ENCODE measurements around the gene PRR5L. TPM values are rescaled to one million over a fixed set of nuclear protein-coding genes. Genes with fewer than 3 reads are reported as not detected.
"Not testable (repeated sequence)": the region's sequence is repeated elsewhere in the genome, so short reads cannot be mapped to it uniquely, and the experiment has no call there.

PRR5L gene
- total and polyA plus RNA-seq, 5 experiments from 2014 or later, result 0.50 to 21.3 (median 1.2) TPM

DNA sequence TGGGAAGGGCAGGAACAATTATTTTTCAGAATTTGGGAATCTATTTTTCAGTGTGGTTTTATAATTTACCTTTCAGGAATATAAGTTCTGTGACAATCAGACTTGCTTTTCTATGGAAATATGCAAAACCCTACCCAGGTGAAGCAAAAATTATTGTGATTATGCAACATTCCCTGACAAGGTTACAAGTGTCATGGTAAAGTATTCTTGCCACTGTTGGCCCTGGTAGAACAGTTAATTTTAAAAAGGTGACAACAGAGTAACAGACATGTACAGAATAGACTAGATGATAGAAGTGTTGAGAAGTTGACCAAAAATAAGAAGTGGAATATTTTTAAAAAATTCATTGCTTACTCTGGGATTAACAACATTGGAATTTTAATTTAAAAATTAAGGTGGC, 184.7 kb downstream of the PRR5L start:
- H3K4me1 Mint-ChIP-seq, result peaks cover 0 to 9% (median 5%) of the 10 kb centered on the region in 4 donors
- ATAC-seq (no peak), DNase-seq (no peak)
- peaks cover 0 to 6% (median 0%) of the 10 kb centered on the region in 9 donors for H3K9me3 Mint-ChIP-seq
- no peak overlapping the region for H3K27ac Mint-ChIP-seq
- no peaks in the 10 kb centered on the region for H3K27me3 Mint-ChIP-seq
- POLR2A ChIA-PET, result no interaction called here
- peaks cover 0 to 28% (median 22%) of the 10 kb centered on the region in 3 donors for H3K36me3 Mint-ChIP-seq
- H3K4me3 Mint-ChIP-seq, result no peak overlapping the region

DNA sequence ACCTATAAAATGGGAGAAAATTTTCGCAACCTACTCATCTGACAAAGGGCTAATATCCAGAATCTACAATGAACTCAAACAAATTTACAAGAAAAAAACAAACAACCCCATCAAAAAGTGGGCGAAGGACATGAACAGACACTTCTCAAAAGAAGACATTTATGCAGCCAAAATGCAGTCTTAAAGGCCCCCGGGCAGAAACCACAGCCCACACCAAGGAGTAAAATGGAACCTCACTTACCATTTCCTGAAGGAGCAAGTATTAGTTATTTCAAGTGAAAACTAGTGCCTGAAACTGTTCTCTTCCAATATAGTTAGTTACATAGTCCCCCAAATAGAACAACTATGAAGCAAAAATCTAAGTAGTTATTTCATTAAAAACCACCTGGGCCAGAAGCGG, 187.0 kb downstream of the PRR5L start:
- ATAC-seq, H3K4me3 Mint-ChIP-seq: not testable (repeated sequence)

DNA sequence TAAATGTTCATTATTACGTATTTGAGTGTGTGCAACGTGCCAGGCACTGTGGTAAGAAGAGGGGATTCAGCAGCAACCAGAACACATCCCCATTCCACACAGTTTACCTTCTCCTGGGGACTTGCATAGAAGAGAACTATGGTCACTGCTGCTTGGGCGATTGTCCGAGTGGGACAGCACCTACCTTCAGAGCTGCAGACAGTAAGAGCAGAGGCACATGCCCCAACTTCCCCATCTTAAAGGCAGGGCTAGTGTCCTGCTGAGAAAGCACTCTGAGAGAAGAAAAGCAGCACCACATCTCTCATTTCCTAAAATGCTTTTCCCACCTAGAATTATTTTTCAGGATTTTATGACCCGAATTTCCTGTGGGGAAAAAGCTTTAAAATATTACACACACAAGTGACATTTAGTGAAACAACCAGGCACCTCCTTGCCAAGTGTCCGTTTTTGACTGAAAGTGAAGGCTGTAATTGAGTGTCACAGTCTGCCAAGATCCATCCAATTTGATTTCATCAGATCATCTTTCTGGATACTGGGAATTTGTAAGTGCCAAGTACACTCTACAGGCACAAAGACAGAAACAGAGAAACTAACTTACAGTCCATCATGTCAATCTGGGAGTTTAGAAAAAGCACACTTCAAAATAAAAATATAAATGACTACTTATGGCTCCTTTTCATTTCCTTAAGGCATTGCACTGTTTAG, 189.4 kb downstream of the PRR5L start:
- ATAC-seq, result no peak
- POLR2A ChIA-PET, result no interaction called here
- Mint-ChIP-seq H3K36me3 (peaks cover 0 to 59% (median 30%) of the 10 kb centered on the region in 3 donors), H3K27ac (no peak overlapping the region), H3K27me3 (no peaks in the 10 kb centered on the region), H3K9me3 (peaks cover 0 to 6% (median 0%) of the 10 kb centered on the region in 9 donors), H3K4me3 (no peak overlapping the region), H3K4me1 (peaks cover 7 to 42% (median 22%) of the 10 kb centered on the region in 4 donors)
- no peak for DNase-seq

More for the DNA sequence above, 187.0 kb downstream of the PRR5L start:
- Mint-ChIP-seq H3K4me1 (peaks cover 1 to 25% (median 12%) of the 10 kb centered on the region in 4 donors), H3K27ac (peak overlapping the region in 1 of 10 donors; percentile 69), H3K36me3 (peaks cover 0 to 40% (median 23%) of the 10 kb centered on the region in 3 donors)
- H3K9me3 Mint-ChIP-seq, H3K27me3 Mint-ChIP-seq, DNase-seq, POLR2A ChIA-PET: not testable (repeated sequence)

GRCh38 chr11:36487619-36488018, 191.5 kb downstream of the PRR5L start:
- DNase-seq (no peak), ATAC-seq (no peak)
- Mint-ChIP-seq H3K36me3 (peaks cover 4 to 77% (median 37%) of the 10 kb centered on the region in 3 donors), H3K27me3 (no peaks in the 10 kb centered on the region), H3K4me1 (peaks cover 15 to 43% (median 24%) of the 10 kb centered on the region in 4 donors), H3K27ac (peak overlapping the region in 6 of 10 donors; percentile 36 to 74 (median 66)), H3K4me3 (peak overlapping the region in 5 of 10 donors; percentile 1 to 58 (median 29)), H3K9me3 (peaks cover 0 to 6% (median 0%) of the 10 kb centered on the region in 9 donors)
- POLR2A ChIA-PET, result interaction anchor here (1.8 kb wide), 1 partner anchor 22 kb away, joined by 7 read pairs; the partner anchor contains the start of gene TRAF6

GRCh38 chr11:36488096-36488495, 192.0 kb downstream of the PRR5L start:
- POLR2A ChIA-PET, result interaction anchor here (1.8 kb wide), 1 partner anchor 22 kb away, joined by 7 read pairs; the partner anchor contains the start of gene TRAF6
- peak overlapping the region in 7 of 10 donors; percentile 2 to 74 (median 43) for H3K27ac Mint-ChIP-seq
- H3K4me3 Mint-ChIP-seq, result peak overlapping the region in 5 of 10 donors; percentile 1 to 58 (median 29)
- H3K27me3 Mint-ChIP-seq, result no peaks in the 10 kb centered on the region
- DNase-seq, result no peak
- ATAC-seq, result peak in 1 of 2 donors; percentile 38
- peaks cover 18 to 45% (median 27%) of the 10 kb centered on the region in 4 donors for H3K4me1 Mint-ChIP-seq
- peaks cover 4 to 82% (median 37%) of the 10 kb centered on the region in 3 donors for H3K36me3 Mint-ChIP-seq
- peaks cover 0 to 4% (median 0%) of the 10 kb centered on the region in 9 donors for H3K9me3 Mint-ChIP-seq

GRCh38 chr11:36490026-36490806, 194.1 kb downstream of the PRR5L start:
- H3K4me3 Mint-ChIP-seq, result no peak overlapping the region
- no peak for ATAC-seq

DNA sequence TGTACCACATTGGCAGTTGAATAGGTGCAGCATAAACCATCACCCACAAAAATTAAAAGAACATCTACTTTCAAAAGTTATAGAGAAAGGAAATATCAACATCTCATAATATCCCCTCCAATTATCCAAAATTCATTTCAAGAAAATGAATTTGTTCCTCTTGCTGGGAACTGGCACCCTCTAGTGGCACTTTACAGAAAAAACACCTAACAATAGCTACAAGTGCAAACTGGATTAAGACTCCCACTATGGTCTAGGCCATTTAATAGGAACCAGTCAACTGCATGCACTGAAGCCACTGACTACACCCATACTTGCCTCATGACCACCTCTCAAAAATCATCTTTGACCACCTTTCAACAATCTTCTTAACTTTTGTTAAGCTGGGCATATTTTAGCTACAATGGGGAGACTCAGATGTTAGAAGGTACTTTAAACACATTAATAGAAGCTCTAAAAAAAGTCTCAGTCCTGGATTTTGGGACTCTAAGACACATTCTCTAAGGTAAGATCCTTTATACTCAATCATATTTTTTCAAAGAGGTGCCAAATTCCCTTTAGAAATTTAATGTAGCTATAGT, 196.7 kb downstream of the PRR5L start:
- ATAC-seq (peak; percentile 43 to 54), DNase-seq (peak in 5 of 10 donors; percentile 11 to 52 (median 40))
- H3K36me3 Mint-ChIP-seq, result peaks cover 4 to 83% (median 17%) of the 10 kb centered on the region in 3 donors
- no peaks in the 10 kb centered on the region for H3K27me3 Mint-ChIP-seq
- POLR2A ChIA-PET, result no interaction called here
- H3K4me1 Mint-ChIP-seq, result peaks cover 18 to 24% (median 18%) of the 10 kb centered on the region in 4 donors
- H3K9me3 Mint-ChIP-seq, result no peaks in the 10 kb centered on the region
- H3K27ac Mint-ChIP-seq, result peak overlapping the region in 5 of 10 donors; percentile 2 to 54 (median 23)
- no peak overlapping the region for H3K4me3 Mint-ChIP-seq

More at GRCh38 chr11:36490026-36490806, 194.1 kb downstream of the PRR5L start:
- no peaks in the 10 kb centered on the region for H3K27me3 Mint-ChIP-seq
- POLR2A ChIA-PET, result no interaction called here
- peak overlapping the region in 2 of 10 donors; percentile 32 to 53 for H3K27ac Mint-ChIP-seq
- peaks cover 4 to 84% (median 22%) of the 10 kb centered on the region in 3 donors for H3K36me3 Mint-ChIP-seq
- peaks cover 18 to 41% (median 24%) of the 10 kb centered on the region in 4 donors for H3K4me1 Mint-ChIP-seq
- no peak for DNase-seq
- no peaks in the 10 kb centered on the region for H3K9me3 Mint-ChIP-seq

- Mint-ChIP-seq H3K9me3 (no peaks in the 10 kb centered on the region), H3K27ac (peak overlapping the region in 2 of 10 donors; percentile 23 to 40), H3K36me3 (peaks cover 4 to 85% (median 17%) of the 10 kb centered on the region in 3 donors), H3K4me1 (peaks cover 13 to 19% (median 15%) of the 10 kb centered on the region in 4 donors), H3K27me3 (no peaks in the 10 kb centered on the region), H3K4me3 (no peak overlapping the region)
- ATAC-seq (no peak), DNase-seq (no peak)
- POLR2A ChIA-PET, result no interaction called here
Observed at GRCh38 chr11:36493332-36493731, 197.2 kb downstream of the PRR5L start.

GRCh38 chr11:36498721-36499120, 202.6 kb downstream of the PRR5L start:
- ATAC-seq, result no peak
- peaks cover 0 to 75% (median 6%) of the 10 kb centered on the region in 3 donors for H3K36me3 Mint-ChIP-seq
- peaks cover 14 to 30% (median 29%) of the 10 kb centered on the region in 4 donors for H3K4me1 Mint-ChIP-seq
- POLR2A ChIA-PET, result no interaction called here
- DNase-seq, result no peak
- H3K27ac Mint-ChIP-seq, result peak overlapping the region in 2 of 10 donors; percentile 15 to 32
- no peak overlapping the region for H3K4me3 Mint-ChIP-seq
- H3K9me3 Mint-ChIP-seq, result no peaks in the 10 kb centered on the region
- no peaks in the 10 kb centered on the region for H3K27me3 Mint-ChIP-seq

- Mint-ChIP-seq H3K4me3 (no peak overlapping the region), H3K9me3 (no peaks in the 10 kb centered on the region), H3K4me1 (peaks cover 14 to 33% (median 31%) of the 10 kb centered on the region in 4 donors), H3K36me3 (peaks cover 0 to 72% (median 6%) of the 10 kb centered on the region in 3 donors), H3K27ac (peak overlapping the region in 6 of 10 donors; percentile 5 to 55 (median 36)), H3K27me3 (no peaks in the 10 kb centered on the region)
- ATAC-seq, result no peak
- DNase-seq, result no peak
- POLR2A ChIA-PET, result no interaction called here
Observed at GRCh38 chr11:36499315-36499714, 203.2 kb downstream of the PRR5L start.

GRCh38 chr11:36500315-36500721, 204.2 kb downstream of the PRR5L start:
- H3K4me1 Mint-ChIP-seq, result peaks cover 21 to 40% (median 39%) of the 10 kb centered on the region in 4 donors
- H3K27me3 Mint-ChIP-seq, result no peaks in the 10 kb centered on the region
- H3K36me3 Mint-ChIP-seq, result peaks cover 0 to 72% (median 4%) of the 10 kb centered on the region in 3 donors
- H3K27ac Mint-ChIP-seq, result peak overlapping the region in 5 of 10 donors; percentile 13 to 67 (median 26)
- H3K9me3 Mint-ChIP-seq, result no peaks in the 10 kb centered on the region
- POLR2A ChIA-PET, result no interaction called here
- no peak for ATAC-seq
- H3K4me3 Mint-ChIP-seq, result no peak overlapping the region
- no peak for DNase-seq

- Mint-ChIP-seq H3K9me3 (no peaks in the 10 kb centered on the region), H3K4me3 (no peak overlapping the region), H3K36me3 (peaks cover 0 to 68% (median 4%) of the 10 kb centered on the region in 3 donors), H3K4me1 (peaks cover 26 to 49% (median 48%) of the 10 kb centered on the region in 4 donors), H3K27me3 (no peaks in the 10 kb centered on the region), H3K27ac (peak overlapping the region in 2 of 10 donors; percentile 7 to 36)
- ATAC-seq, result no peak
- DNase-seq, result no peak
- POLR2A ChIA-PET, result no interaction called here
Observed at GRCh38 chr11:36501236-36501635, 205.1 kb downstream of the PRR5L start.
